RPMI8226 (cell line): ENCODE measurements around the gene PIAS2.
"Not testable (repeated sequence)": the region's sequence is repeated elsewhere in the genome, so short reads cannot be mapped to it uniquely, and the experiment has no call there.

Experiments
- DNase-seq: peaks from one replicate; pipeline ENCODE4 v3.0.0-alpha.2; 2015

Gene PIAS2

DNA sequence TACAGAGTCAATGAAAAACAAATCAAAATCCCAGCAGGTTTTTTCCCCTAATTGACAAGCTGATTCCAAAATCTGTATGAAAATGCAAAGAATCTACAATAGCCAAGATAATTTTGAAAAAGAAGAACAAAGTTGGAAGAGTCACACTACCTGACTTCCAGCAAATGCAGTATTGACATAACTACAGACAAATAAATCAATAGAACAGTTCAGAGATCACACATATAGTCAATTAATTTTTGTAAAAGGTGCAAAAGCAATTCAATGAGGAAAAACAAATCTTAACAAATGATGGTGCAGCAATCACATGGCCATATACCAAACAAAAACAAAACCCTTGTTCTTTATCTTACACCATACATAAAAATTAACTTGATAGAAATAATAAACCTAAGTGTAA, 85.9 kb downstream of the PIAS2 start:
- no peak for DNase-seq

DNA sequence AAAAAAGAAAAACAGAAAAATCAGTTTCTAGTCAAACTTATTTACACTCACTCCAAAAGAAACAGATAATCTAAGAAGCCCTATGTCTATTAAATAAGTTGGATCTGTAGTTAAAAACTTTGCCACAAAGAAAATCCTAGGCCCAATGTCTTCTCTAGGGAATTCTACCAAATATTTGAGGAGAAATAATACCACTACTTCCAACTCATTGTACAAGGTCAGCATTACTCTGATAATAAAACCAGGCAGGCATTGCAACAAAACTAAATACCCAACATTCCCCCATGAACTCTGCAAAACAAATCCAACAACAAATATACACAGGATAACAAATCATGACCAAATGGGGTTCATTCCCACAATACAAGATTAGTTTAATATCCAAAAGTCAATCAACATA, 86.7 kb downstream of the PIAS2 start:
- no peak for DNase-seq

DNA sequence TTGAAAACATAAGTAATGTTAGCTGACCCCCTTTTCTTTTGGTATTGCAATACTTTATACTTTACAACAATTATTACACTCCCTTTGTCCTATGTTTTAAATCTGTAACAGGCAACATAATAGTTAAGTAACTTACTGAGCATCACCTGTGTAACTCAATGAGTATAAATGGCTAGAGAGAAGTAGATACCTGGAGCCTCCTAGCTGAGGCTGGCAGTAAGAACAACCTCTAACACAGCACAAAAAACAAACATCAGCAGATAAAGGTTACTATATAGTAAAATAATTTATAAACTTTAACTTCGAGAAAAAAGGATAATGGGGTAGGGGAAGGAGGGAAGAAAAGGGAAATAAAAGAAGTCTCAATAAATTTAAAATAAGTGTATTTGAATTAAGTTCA, 87.4 kb downstream of the PIAS2 start:
- DNase-seq = no peak

DNA sequence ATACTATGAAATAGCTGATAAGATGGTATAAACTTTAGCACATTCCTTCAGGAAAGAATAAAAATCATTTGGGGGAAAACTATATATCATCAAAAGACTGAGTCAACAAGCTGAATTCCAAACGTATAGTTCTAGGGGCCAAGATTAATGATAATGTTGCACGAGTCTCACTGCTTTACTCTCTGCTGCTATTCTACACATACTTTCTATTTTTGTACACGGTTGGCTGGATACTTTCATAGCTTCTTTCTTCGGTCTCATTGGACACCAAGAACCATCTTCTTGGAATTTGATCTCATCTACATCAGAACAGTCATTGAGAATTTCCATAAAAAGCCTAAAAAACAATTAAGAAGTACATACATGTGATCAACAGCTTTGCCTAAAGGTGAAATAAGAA, 87.8 kb downstream of the PIAS2 start:
- DNase-seq = no peak

DNA sequence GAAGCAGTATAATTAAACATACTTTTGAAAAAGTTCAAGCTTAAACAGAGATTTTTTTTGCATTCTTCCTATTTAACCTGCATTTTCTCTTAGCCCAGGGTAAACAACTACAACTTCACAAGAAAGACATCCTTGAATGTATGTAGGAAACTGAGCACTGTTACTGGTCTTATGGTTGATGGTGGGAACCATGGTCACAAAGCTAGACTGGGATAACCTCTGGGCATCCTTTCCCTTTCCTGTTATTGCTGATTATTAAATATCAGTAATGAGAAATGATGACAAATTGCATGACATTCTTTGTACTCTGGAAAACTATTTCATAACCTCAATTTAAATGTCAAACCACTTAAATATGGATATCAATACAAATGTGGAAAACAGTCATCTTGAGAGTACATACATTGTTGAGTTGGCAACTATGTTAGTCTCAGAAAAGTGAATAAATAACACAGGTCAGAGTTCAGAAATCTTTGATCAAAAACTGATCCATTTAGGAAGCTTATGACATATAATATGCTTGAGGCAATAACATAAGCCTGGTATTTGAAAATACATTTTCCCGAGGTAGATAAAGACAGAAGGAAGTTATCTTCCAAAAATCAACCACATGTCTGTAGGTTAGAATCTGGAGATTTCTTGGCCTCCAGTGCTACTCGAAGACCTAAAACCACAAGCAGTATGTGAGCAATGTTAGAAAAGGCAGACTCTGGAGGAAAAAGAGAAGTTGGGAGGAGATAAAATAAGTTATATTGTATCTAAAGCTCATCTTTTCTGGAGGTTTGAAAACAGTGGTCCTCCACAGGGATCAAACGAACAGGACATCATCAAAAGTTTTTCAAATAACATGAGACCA, 95.2 kb downstream of the PIAS2 start:
- DNase-seq = no peak

DNA sequence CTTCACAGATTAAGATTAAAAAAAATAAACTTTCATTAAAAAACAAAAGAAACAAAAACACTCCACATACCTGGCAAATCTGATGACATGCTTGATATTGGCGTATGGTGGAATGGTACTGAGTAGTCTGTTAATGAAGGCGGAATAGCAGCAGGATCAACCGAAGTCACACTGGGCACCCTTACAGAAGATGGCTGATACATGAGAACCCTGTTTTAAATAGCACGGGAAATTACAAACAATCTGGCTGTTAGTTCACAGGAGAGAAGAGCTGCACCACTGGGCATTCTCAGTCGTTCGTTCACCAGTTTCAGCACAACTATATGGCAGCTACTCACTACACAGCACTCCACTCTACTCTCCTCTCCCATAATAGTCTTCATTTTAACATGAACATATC, 96.4 kb downstream of the PIAS2 start:
- DNase-seq = no peak

DNA sequence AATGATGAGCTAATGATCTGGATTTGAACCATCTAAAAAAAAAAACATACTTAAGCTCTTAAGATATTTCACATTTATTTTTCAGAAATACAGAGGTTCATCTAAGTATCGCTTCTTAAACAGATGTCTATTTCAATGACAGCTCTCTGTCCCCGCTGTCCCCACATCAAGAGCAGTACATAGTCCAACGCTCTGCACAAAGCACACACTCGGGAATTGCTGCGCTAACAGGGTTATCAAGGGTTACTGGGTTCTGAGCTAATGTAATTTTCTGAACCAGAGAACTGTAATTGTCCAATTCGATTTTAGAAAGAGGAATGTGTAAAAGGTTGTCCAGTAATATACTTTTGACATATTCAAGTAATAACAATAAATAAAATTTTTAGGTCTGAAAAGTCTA, 101.6 kb downstream of the PIAS2 start:
- no peak for DNase-seq

DNA sequence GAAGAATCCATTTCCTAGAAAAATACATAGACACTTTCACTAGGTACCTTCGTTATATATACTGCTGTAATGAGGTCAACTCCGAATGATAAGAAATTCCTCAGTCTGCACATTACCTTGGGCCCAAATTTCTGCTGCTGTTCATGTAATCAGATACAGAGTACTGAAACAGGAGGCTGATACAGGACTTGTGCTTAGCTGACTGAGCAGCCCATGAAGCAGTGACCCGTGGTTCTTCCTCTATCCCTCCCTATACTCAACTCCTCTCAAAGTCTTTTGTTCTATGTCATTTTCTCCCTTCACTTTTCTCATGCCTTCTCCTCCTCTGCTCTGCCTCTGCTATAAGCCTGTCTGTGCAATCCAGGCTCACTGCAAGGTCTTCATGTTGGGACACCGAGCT, 102.9 kb downstream of the PIAS2 start:
- no peak for DNase-seq

DNA sequence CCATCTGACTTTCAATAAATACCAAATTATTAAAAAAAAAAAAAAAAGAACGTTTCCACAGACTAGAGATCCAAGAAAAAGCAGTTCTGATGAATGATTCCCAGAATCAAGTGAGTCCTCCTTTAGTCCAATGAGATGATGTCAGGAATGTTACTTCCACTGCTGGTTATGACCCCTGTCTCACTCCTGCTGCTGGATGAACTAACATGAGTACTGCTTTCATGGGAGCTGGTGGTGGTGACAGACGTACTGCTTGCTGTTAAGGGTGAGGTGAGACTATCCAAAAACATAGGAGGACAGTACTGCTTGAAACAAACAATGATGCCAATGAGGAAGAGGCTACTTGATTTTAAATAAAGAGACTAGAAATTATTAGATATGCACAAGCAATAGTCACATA, 105.0 kb downstream of the PIAS2 start:
- DNase-seq = no peak

DNA sequence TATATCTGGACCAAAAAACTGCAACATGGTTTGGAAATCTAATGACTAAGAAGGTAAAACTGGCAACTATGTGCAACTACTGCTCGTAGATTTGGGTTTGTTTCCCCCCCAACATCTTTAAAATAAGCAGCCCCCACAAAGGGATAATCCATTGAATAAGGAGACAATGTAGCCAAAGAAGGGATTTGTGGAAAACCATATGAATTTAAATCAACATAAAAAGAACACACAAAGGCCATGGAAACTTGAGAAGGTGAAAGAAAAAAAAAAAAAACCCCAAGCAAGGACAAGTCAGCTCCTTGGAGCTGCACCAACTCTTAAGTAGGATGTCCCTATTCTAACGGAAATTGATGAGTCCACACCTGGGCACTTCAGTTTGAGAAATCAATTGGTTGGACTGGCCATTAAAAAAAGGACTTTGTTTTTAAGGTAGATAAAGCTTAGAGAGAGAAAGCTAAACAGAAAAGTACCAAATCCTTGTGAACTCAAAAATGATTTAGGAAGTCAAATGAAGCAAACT, 106.8 kb downstream of the PIAS2 start:
- DNase-seq = no peak

DNA sequence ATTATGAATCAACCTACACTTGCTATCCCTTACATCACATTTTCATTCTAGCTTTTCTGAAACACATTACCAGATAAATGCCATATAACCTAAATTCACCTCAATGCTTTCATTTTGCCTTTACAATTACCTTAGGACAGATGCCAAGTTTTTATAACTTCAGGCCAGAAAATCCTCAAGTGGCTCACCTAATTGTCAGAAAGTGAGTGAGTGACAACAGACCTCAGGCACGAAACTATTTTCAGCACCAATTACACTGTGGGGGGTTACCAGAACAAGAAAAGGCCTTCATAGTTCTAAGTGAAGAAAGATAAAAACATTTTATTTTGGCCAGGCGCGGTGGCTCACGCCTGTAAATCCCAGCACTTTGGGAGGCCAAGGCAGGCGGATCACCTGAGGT, 108.2 kb downstream of the PIAS2 start:
- no peak for DNase-seq

DNA sequence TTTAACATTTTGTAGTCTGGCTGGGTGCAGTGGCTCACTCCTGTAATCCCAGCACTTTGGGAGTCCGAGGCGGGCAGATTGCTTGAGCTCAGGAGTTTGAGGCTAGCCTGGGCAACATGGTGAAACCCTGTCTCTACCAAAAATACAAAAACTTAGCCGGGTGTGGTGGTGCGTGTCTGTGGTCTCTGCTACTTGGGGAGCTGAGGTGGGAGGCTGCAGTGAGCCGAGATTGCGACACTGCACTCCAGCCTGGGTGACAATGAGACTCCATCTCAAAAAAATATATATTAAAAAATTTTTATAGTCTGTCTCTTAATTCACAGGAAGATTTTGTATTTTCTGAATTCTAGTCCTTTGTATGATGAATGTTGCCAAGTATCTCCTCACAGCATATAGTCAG, 121.4 kb downstream of the PIAS2 start:
- not testable (repeated sequence) for DNase-seq

DNA sequence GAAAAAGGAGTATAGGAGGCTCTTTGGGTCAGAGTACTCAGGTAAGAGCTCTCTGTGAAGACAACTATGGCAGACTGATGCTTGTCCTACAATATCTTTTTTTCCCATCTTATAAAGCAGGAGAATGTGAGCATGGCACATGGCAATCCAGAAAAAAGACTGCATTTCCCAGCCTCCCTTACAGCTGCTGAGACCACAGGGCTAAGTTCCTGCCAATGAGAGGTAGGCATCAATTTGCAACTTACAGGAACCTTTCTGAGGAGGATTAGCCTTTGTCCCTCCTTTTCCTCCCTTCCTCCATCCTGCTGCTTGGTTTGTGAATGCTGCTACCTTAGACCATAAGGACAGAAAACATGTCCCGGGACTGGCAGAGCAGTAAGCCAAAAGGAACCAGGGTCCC, 122.7 kb downstream of the PIAS2 start:
- no peak for DNase-seq

DNA sequence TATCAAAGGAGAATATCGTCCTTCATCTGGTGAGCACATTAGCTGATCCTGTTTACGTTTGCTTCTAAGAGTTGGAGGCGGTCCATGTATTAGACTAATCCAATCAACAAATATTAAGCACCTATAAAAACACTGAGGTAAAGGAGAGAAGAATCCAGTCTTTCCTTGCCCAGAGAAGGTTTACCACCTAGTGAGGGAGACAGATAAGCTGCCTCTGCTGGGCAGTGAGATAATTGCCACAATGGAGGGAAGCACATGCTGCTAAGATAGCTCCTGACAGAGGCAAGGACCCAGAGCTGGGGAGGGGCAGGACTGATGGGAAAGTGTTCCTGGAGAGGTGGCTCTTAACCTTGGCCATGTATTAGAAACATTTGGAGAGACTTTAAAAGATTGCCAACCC, 123.7 kb downstream of the PIAS2 start:
- no peak for DNase-seq

DNA sequence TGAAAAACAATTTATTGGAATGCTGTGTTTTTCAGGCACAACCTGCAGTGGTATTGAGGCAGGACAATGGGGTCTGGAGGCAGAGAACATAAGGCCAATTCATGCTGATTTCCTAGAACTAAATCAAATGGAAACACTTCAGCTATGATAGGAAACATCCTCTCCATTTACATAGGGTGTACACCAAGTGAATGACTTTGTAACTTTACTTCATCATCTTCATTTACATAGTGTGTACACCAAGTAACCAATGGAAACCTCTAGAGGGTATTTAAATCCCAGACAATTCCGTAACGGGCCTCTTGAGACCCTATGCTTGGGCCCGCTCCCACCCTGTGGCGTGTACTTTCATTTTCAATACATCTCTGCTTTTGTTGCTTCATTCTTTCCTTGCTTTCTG, 128.2 kb downstream of the PIAS2 start:
- no peak for DNase-seq

DNA sequence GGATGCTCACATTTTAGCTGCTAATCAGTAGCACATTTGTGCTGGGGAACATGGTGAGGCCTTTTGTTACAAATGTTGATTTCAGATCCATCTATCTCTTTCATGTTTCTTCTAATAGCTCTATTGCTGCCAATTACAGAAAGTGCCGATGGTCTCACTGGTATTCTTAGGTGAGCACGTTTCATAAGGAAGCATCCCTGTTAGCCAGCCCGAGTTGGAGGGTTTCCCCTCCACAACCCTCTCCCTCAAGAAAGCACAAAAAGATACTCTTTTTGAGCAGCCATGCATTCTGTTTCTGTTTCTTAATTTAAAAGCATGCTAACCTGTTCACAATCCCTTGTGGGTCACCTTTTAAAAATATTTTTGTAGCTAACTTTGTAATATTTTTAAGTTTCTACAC, 129.6 kb downstream of the PIAS2 start:
- DNase-seq = no peak

DNA sequence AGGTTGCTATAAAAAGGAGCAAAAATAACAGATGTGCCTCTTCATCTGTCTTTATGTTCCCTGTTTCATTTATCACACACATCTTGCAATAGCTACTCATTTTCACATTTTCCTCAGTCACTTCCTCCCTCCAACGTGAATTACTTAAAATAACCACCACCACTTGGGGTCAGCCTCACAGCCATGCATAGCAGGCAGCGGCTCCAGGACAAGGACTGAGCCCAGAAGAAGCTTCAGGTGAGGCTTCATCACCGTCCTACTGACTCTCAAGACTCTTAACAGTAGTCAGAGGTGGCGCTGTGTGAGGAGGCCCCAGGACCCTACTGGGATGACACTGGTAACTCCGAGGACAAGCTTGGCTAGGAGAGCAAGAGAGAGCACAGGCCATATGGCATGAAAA, 144.9 kb downstream of the PIAS2 start:
- no peak for DNase-seq

DNA sequence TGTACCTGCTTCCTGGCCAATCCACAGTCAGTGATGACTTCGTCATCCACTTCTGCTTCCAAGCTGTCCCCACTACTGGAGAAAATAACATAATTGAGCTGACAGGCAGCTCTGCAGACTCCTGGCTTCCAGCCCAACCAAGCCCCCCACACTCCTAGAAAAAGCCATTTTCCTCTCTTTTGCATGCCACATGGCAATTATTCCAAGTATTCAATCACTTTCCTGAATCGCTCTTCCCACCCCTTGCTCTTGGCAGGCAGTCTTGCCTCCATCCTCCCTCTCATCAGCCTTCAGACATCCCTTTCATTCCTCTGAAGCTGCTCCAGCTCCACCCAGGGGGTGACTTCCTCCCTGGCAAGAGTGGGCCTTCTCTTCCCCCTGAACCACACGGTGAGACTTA, 146.2 kb downstream of the PIAS2 start:
- no peak for DNase-seq

DNA sequence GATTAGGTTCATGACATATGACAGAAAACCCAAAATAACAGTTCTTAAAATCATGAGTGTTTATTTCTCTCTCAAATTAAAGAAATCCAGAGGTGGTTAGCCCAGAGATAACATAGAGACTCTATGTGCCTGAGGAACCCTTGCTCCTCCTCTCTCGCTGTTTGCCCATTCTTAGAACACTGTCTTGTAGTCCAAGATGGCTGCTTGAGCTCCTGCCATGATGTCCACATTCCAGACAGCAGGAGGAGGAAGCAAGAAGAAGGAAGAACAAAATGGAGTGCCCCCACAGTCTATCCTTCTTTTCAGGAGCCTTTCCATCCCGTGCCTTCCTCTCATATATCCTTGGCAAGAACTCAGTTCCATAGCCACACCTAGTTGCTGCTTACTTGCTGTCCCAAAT, 146.6 kb downstream of the PIAS2 start:
- DNase-seq = no peak

DNA sequence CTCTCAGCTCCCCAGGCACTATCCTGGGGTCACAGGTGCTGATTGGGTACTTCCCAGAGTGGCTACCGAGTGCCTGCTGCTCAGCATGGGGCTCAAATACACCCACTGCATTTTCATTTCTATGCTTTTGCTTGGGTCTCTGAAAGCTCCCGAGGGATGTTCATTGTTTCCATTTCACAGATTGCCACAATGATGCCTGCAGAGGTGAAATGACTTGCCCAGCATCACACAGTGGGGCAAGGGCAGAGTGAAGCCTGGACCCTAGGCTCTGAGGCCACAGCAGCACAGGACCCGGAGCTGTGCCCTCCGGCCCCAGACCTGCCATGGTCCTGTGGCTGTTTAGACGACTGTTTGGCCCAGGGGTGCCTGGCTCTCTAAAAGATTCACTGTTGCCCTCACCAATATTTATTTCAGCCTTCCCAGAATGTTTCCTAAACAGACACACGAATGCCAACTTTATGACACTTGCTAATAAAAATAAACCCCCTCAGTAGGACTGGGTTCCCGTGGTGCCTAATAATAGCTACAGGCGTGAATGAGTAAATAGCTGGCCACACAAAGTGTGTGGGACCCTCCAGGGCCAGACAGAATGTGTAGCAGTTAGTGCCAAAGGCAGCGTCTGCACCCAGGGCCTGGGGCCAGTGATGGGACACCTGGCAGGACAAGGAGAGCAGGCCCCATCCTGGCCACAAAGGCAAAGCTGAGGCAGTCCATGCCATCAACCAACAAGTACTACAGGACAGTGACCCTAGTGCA, 149.0 kb downstream of the PIAS2 start:
- no peak for DNase-seq

DNA sequence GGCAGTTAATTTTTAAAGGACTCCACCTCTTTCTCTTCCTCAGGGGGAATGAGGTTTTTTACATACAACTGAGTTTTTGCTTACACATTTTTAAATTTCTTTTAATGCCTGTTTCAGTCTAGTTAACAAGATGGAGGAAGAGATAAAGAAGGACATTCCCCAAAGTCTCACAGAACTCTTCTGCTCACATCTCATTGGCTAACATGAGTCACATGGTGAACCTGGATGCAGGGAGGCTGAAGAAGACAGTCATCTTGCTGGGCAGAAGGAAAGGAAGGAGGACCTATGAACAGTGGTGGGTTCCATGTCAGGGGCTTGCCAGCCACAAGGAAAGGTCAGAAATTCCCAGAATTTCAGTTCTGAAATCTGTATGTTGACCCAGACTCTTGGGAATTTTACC, 150.1 kb downstream of the PIAS2 start:
- DNase-seq = no peak

DNA sequence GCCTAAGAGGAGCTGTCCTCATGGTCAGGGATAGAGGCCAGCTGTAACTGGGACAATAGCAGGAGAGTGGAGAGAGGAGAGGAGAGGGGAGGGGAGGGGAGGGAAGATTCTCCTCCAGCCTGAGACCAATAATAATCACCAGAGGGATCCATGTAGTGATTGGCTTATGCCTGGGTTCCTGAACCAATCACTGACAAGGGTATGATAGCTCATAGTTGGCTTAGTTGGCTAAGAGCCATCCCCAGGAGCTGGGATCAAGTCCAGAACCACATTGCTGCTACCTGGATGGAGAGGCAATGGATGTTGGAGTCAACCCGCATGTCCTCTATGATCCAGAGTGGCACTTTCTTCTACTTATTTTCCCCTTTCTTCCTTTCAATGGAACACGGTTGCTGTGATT, 152.7 kb downstream of the PIAS2 start:
- DNase-seq = no peak

DNA sequence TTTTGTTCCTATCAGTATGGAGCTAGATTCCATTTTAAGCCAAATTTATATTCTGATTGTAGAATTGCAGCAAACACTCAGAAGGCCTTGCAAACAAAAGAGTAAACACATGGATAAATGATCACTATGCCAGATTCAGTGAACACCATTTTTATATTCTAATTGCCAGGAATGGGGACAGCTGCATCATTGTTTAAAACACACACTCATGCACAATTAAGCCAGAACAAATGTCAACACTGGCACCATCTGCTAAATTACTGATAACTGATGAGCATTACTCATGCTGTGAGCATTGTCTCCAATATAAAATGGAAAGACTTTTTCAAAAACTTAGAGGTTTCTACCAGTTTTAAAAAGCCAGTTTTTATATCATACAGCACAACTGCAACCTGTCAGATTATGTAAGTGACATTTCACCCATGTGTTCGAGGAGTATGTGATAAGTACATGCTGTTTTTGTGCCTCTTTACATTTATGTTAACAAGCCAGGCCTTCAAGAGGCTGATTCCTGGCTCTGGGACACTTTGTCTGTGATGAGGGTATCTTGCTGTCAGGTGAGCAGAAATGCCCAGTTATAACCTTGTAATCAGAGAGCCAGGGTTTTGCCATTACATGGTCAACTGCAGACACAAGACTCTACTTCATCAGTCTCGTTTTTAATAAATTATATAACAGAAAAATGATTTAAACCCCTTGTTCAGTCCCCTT, 156.1 kb downstream of the PIAS2 start:
- DNase-seq = no peak

DNA sequence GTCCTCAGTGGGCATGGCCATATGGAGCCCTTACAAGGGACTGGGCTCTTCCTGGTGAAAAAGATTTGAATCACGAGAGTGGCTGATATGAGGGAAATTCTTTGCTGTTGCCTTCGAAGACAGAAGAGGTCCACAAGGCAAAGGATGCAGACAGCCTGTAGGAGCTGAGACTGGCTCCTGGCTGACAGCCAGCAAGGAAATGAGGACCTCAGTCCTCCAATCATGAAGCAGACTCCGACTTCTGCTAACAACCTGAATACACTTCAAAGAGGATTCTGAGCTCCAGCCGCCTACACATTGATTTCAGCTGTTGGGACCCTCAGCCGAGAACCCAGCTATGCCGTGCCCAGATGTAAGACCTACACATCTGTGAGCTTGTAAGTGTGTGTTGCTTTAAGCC, 157.4 kb downstream of the PIAS2 start:
- no peak for DNase-seq
